GM12891 (cell line): ENCODE measurements around the gene ZNF792.

Source experiments
- POLR2A ChIP-seq: IDR thresholded peaks from 2 replicates; pipeline ENCODE4 v1.6.1; 2011; ENCODE audit warnings: low read depth, low read length, control low read depth
- POLR2AphosphoS5 ChIP-seq: IDR thresholded peaks from 2 replicates; pipeline ENCODE4 v1.6.1; 2011; ENCODE audit warnings: low read depth, low read length, control low read depth
- POU2F2 ChIP-seq: IDR thresholded peaks from 2 replicates; pipeline ENCODE4 v1.6.1; 2011; ENCODE audit warnings: low read depth, mild to moderate bottlenecking, control low read depth, low read length, moderate library complexity
- SPI1 ChIP-seq: IDR thresholded peaks from 2 replicates; pipeline ENCODE4 v1.6.1; 2011; ENCODE audit warnings: low read depth, low read length, control low read depth
- TAF1 ChIP-seq: IDR thresholded peaks from 2 replicates; pipeline ENCODE4 v1.6.1; 2011; ENCODE audit warnings: low read depth, low read length, control low read depth

DNA sequence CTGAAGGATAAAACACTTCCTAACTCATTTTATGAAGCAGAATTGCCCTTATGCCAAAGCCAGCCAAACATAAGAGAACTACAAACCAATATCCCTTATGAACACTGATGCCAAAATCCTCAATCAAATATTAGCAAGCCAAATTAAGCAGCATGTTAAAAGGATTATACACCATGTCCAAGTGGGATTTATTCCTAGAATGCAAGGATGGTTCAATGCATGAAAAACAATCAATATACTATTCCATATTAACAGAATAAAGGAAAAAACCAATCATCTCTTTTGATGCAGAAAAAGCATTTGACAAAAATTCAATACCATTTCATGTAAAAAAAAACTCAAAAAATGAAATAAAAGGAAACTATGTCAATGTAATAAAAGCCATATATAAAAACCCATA lies 10.9 kb downstream of the ZNF792 start:
- no peak for TF ChIP-seq POLR2AphosphoS5
- no peak for TF ChIP-seq TAF1
- TF ChIP-seq POLR2A = no peak
- TF ChIP-seq POU2F2 = no peak
- TF ChIP-seq SPI1 = no peak
